SK-N-SH treated with all-trans-retinoic acid at 6 μM for 48 hours (cell line): Measurements from ENCODE around the gene TNS1.

ENCODE experiments used
- ARNTL ChIP-seq: fragments of 450-650 bp; formaldehyde crosslinking; IDR thresholded peaks from 2 replicates; pipeline ENCODE4 v1.5.0; 2020; ENCODE audit warnings: low read depth, mild to moderate bottlenecking, moderate library complexity, borderline replicate concordance
- CSRNP3 ChIP-seq: fragments of 250-450 bp; sonication (Bioruptor Pico); IDR thresholded peaks from 2 replicates; pipeline ENCODE4 v1.5.1; 2021; ENCODE audit warnings: mild to moderate bottlenecking, moderate library complexity
- ISL1 ChIP-seq: fragments of 250-450 bp; sonication (Bioruptor Pico); IDR thresholded peaks from 2 replicates; pipeline ENCODE4 v2.1.2; 2022; ENCODE audit warnings: mild to moderate bottlenecking, moderate library complexity
- OSR1 ChIP-seq: fragments of 250-450 bp; sonication (Bioruptor Pico); IDR thresholded peaks from 2 replicates; pipeline ENCODE4 v1.8.0; 2022; ENCODE audit warnings: moderate library complexity, mild to moderate bottlenecking, inconsistent platforms
- PPARA ChIP-seq: fragments of 250-450 bp; sonication (Bioruptor Pico); IDR thresholded peaks from 2 replicates; pipeline ENCODE4 v1.5.0; 2020; ENCODE audit warnings: mild to moderate bottlenecking, borderline replicate concordance
- RARB ChIP-seq: fragments of 250-450 bp; sonication (Bioruptor Pico); IDR thresholded peaks from 2 replicates; pipeline ENCODE4 v1.8.0; 2021; ENCODE audit warnings: mild to moderate bottlenecking, moderate library complexity
- TSHZ2 ChIP-seq: fragments of 250-450 bp; sonication (Bioruptor Pico); IDR thresholded peaks from 2 replicates; pipeline ENCODE4 v1.5.0; 2020; ENCODE audit warnings: mild to moderate bottlenecking, moderate library complexity
- ZFP3 ChIP-seq: fragments of 250-450 bp; sonication (Bioruptor Pico); IDR thresholded peaks from 2 replicates; pipeline ENCODE4 v1.5.0; 2020; ENCODE audit warnings: mild to moderate bottlenecking, moderate library complexity
- ZFP30 ChIP-seq: fragments of 450-650 bp; formaldehyde crosslinking; IDR thresholded peaks from 2 replicates; pipeline ENCODE4 v1.5.0; 2022; ENCODE audit warnings: mild to moderate bottlenecking, moderate library complexity
- ZNF70 ChIP-seq: fragments of 450-650 bp; formaldehyde crosslinking; IDR thresholded peaks from 2 replicates; pipeline ENCODE4 v1.5.0; 2020; ENCODE audit warnings: mild to moderate bottlenecking, moderate library complexity
- ZNF8 ChIP-seq: fragments of 450-650 bp; formaldehyde crosslinking; IDR thresholded peaks from 2 replicates; pipeline ENCODE4 v1.5.0; 2020; ENCODE audit warnings: mild to moderate bottlenecking, moderate library complexity

- TF ChIP-seq TSHZ2 (CRISPR knock-in tag) (no peak), ZFP30 (CRISPR knock-in tag) (no peak), ISL1 (CRISPR knock-in tag) (no peak), ZFP3 (CRISPR knock-in tag) (no peak), ZNF70 (CRISPR knock-in tag) (no peak), ARNTL (no peak), OSR1 (CRISPR knock-in tag) (no peak), PPARA (CRISPR knock-in tag) (no peak), ZNF8 (CRISPR knock-in tag) (no peak), RARB (CRISPR knock-in tag) (no peak), CSRNP3 (CRISPR knock-in tag) (no peak)
Measured at GRCh38 chr2:218020966-218021535, 18.3 kb upstream of the TNS1 start.
